ENCODE measurements around the gene CARNS1.

Gene CARNS1

GRCh38 chr11:67448220-67448609 is 32.7 kb downstream of the CARNS1 start:
- Mint-ChIP-seq H3K36me3 (no peaks in the 10 kb centered on the region), H3K4me3 (peak overlapping the region; percentile 10), H3K27me3 (no peaks in the 10 kb centered on the region), H3K9me3 (no peaks in the 10 kb centered on the region), H3K27ac (peak overlapping the region; percentile 97), H3K4me1 (peaks cover 78% of the 10 kb centered on the region)
- ATAC-seq, result no peak

GRCh38 chr11:67449116-67449844 is 33.8 kb downstream of the CARNS1 start:
- Mint-ChIP-seq H3K27ac (peak overlapping the region; percentile 26), H3K27me3 (no peaks in the 10 kb centered on the region), H3K4me3 (peak overlapping the region; percentile 3), H3K4me1 (peaks cover 74% of the 10 kb centered on the region), H3K36me3 (no peaks in the 10 kb centered on the region), H3K9me3 (no peaks in the 10 kb centered on the region)
- ATAC-seq, result no peak

DNA sequence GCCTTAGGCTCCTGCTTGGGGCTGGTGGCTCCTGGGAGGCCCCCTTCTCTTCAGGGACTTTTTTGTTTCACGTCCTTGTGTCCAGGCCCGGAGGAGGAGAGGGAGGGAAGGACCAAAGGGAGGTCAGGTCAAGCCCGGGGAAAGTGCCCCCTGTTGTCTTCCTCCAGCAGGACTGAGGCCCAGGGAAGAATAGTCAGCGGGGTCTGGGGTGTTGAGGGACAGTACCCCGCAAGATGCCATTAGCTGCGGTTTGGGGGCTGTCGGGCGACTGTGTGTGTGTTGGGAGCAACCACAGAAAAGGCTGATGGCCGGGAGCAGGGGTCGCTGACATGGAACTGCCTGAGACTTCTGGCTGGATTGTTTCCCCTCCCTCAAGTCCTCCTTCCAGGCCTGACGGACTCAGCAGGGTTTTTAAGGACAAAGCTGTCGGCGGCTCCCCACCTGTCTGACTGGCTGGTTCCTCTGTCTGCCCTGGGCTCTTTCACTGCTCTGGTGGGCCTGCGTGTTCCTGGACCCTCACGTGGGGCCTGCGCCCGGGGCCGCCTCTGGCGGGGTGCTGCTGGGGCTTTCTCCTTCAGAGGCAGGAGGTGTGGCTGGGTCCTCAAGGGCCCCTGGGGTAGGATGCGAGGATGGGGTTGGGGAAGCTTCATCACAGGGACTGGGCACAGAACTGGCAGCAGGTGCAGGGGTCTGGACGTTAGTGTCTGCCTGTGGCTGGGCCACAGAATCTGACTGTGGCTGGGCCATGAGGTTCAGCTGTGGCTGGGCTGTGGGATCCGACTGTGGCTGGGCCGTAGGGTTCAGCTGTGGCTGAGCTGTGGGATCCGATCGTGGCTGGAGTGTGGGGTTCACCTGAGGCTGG is 35.5 kb downstream of the CARNS1 start:
- ATAC-seq, result no peak
- H3K36me3 Mint-ChIP-seq, result no peaks in the 10 kb centered on the region
- peak overlapping the region; percentile 80 for H3K27ac Mint-ChIP-seq
- peaks cover 67% of the 10 kb centered on the region for H3K4me1 Mint-ChIP-seq
- H3K4me3 Mint-ChIP-seq, result no peak overlapping the region
- no peaks in the 10 kb centered on the region for H3K27me3 Mint-ChIP-seq
- H3K9me3 Mint-ChIP-seq, result no peaks in the 10 kb centered on the region

DNA sequence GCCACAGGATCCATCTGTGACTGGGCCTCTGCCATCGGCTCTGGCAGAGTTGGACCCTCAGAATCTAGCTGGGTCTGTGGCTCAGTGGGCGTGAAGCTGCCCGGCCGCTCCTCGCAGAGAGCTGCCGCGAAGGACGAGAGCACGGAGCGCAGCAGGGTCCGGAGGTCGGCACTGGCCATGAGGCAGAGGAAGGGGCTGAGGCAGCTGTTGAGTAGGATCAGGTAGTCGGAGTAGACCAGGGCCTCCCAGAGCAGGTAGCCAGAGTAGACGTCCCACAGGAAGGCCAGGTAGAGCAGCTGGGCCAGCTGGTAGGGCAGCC is 36.1 kb downstream of the CARNS1 start:
- Mint-ChIP-seq H3K27me3 (no peaks in the 10 kb centered on the region), H3K4me1 (peaks cover 64% of the 10 kb centered on the region), H3K27ac (peak overlapping the region; percentile 80), H3K36me3 (no peaks in the 10 kb centered on the region), H3K4me3 (no peak overlapping the region), H3K9me3 (no peaks in the 10 kb centered on the region)
- ATAC-seq, result no peak

- Mint-ChIP-seq H3K4me1 (peaks cover 64% of the 10 kb centered on the region), H3K27ac (peak within 1 kb of the TSS; percentile 80), H3K36me3 (no peaks in the 10 kb centered on the region), H3K4me3 (no peak within 1 kb of the TSS), H3K9me3 (no peaks in the 10 kb centered on the region), H3K27me3 (no peaks in the 10 kb centered on the region)
- ATAC-seq, result no peak
Measured at GRCh38 chr11:67452141-67452952, 36.9 kb downstream of the CARNS1 start, which contains the start of gene GPR152. Gene GPR152 (minus strand): TSS chr11:67452729. CDS start chr11:67452724, 5 bp downstream.

DNA sequence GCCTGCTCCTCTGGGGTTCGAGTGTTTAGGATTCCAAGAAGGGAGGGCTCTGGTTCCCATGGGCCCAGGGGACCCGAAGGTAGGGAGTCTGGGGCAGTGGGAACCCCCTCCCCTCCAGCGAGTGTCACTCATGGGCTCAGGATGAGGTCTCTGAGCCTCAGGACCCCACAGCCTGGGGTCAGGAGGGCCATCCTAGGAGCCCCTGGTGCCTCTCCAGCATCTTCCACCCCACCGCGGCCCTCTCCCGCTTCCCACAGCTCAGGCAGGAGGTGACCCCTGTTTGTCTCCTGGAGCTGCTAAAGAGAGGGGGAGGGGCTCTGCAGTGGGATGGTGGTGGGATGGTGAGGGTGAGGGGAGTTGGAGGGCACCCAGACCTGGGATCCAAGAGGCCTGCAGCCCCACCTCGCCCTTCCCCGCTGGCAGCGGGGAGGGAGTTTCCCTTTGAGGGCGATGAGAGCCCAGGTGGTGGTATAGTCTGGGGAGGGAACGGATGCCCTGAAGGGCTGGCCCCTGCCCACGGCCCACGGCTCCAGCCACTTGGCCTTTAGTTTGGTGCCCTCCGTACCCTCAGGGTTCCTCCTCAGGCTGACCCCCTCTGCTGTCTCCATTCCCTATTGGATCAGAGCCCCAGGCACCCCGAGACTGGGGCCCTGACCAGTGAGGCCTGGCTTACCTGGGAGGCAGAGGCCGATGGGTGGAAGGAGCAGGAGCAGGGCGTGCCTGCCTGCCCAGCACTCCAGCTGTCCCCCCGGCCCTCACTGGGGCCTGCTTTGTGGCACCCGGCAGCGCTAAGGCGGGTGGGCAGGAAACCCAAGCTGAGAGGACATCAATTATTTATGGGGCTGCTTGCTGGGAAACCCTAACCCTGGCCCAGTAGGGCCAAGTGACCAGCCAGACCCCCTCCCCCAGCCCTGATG is 38.6 kb downstream of the CARNS1 start:
- H3K36me3 Mint-ChIP-seq, result no peaks in the 10 kb centered on the region
- peaks cover 66% of the 10 kb centered on the region for H3K4me1 Mint-ChIP-seq
- H3K27me3 Mint-ChIP-seq, result no peaks in the 10 kb centered on the region
- ATAC-seq, result peak; percentile 22
- H3K9me3 Mint-ChIP-seq, result no peaks in the 10 kb centered on the region
- peak overlapping the region; percentile 62 for H3K27ac Mint-ChIP-seq
- no peak overlapping the region for H3K4me3 Mint-ChIP-seq

DNA sequence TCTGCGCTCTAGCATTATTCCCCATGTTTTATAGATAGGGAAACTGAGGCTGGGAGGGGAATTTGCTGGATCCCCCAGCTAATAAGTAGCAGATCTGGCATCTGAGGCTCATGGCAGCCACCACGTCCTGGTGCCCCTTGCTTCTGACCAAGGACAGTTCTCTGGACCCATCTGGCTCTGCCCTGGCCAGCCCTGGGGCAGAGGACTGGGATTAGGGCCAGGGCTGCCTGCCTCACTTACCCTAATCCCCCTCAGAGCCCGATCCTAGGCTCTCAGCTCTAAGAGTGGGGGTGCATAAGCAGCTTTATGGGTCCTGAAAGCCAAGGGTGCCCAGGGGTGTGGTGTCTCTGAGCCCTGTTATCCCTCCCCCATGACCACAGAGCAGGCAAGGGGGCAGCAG is 39.6 kb downstream of the CARNS1 start, which contains the start of gene CABP4:
Gene CABP4 (plus strand): TSS at position 301 of the 400 bp plus-strand sequence. CDS start 70 bp downstream, at position 371.
- H3K4me1 Mint-ChIP-seq, result peaks cover 66% of the 10 kb centered on the region
- no peaks in the 10 kb centered on the region for H3K27me3 Mint-ChIP-seq
- no peaks in the 10 kb centered on the region for H3K9me3 Mint-ChIP-seq
- no peak within 1 kb of the TSS for H3K4me3 Mint-ChIP-seq
- no peak for ATAC-seq
- H3K27ac Mint-ChIP-seq, result peak within 1 kb of the TSS; percentile 62
- H3K36me3 Mint-ChIP-seq, result no peaks in the 10 kb centered on the region

DNA sequence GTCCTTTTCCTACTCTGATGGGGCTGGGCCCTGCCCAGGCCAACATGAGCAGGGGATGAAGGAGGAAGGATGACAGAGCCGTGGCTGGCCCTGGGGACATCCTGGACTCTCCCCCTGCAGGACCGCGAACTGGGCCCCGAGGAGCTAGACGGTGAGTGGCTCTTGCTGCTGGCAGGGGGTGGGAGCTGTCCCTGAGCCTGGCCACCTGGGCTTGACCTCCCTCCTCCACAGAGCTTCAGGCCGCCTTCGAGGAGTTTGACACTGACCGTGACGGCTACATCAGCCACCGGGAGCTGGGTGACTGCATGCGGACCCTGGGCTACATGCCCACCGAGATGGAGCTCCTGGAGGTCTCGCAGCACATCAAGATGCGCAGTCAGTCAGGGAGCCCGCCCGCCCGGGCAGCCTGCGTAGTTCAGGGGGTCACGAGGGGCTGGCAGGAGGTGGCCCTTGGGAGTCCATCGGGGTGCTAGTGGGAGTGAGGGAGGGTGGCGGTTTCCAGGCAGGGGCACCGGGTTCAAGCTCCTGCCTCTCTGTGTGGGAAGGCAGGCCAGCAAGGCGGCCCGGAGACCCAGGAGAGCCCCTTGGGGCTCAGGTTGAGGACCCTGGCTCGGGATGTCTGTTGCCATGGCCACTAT is 40.7 kb downstream of the CARNS1 start:
- Mint-ChIP-seq H3K27ac (peak overlapping the region; percentile 91), H3K27me3 (no peaks in the 10 kb centered on the region), H3K4me3 (no peak overlapping the region), H3K9me3 (no peaks in the 10 kb centered on the region), H3K4me1 (peaks cover 67% of the 10 kb centered on the region), H3K36me3 (no peaks in the 10 kb centered on the region)
- ATAC-seq, result no peak

GRCh38 chr11:67457453-67457852 is 42.0 kb downstream of the CARNS1 start:
- ATAC-seq, result no peak
- H3K4me1 Mint-ChIP-seq, result peaks cover 59% of the 10 kb centered on the region
- no peak overlapping the region for H3K4me3 Mint-ChIP-seq
- H3K36me3 Mint-ChIP-seq, result no peaks in the 10 kb centered on the region
- H3K27ac Mint-ChIP-seq, result peak overlapping the region; percentile 91
- H3K27me3 Mint-ChIP-seq, result no peaks in the 10 kb centered on the region
- H3K9me3 Mint-ChIP-seq, result no peaks in the 10 kb centered on the region

DNA sequence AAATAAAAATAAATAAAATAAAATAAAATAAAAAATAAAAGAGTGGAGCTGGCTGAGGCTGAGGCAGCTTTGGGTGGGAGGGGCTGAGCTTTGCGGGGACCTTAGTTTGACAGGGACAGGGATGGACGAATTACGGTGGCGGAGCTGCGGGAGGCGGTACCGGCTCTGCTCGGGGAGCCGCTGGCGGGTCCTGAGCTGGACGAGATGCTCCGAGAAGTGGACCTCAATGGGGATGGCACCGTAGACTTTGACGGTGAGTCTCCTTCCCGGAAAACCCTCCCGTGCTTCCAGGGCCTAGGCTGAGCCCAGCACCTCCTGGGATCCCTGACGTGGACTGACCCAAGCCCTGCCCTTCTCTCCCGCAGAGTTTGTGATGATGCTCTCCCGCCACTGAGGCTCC is 42.8 kb downstream of the CARNS1 start:
- Mint-ChIP-seq H3K27ac (peak overlapping the region; percentile 91), H3K9me3 (no peaks in the 10 kb centered on the region), H3K4me3 (no peak overlapping the region), H3K36me3 (no peaks in the 10 kb centered on the region), H3K4me1 (peaks cover 65% of the 10 kb centered on the region), H3K27me3 (no peaks in the 10 kb centered on the region)
- ATAC-seq, result no peak

GRCh38 chr11:67463186-67463585 is 47.7 kb downstream of the CARNS1 start:
- H3K4me3 Mint-ChIP-seq, result no peak overlapping the region
- H3K9me3 Mint-ChIP-seq, result no peaks in the 10 kb centered on the region

DNA sequence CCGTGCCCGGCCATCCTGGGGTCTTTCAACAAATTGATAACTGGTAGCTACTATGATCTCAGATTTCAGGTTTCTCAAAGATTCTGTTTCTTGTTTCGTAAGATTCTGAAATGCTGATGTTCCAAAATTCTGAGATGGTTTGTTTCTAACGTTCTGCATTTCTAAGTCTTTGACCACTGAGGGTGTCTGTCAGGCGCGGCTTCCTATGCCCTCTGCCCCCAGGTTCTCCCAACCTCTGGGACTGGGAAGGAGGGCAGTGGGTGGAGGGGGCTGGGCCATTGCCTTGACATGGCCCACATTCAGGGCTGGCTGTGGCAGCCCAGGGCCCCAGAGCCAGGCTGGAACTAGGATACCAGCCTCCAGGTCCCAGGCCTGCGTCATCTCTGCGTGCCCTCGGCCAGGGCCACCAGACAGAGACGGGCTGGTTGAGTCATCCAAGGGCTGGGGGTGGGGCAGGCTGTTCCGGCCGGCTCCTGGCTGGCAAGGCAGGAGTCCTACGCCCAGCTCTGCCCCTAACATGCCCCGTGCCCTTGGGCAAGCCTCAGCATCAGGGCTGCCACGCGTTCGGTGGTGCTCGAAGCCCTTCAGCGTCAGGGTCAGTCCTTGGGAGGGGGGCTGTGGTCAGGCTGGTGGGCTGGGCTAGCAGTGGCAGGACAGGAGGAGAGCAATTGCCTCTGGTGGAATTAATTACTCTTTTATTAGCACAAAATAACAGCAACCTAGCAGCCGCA is 48.4 kb downstream of the CARNS1 start:
- H3K27ac Mint-ChIP-seq, result peak overlapping the region; percentile 90
- peaks cover 7% of the 10 kb centered on the region for H3K36me3 Mint-ChIP-seq

More at GRCh38 chr11:67463186-67463585, 47.7 kb downstream of the CARNS1 start:
- no peak overlapping the region for H3K27ac Mint-ChIP-seq
- peaks cover 81% of the 10 kb centered on the region for H3K4me1 Mint-ChIP-seq
- no peaks in the 10 kb centered on the region for H3K27me3 Mint-ChIP-seq
- no peak for ATAC-seq
- peaks cover 7% of the 10 kb centered on the region for H3K36me3 Mint-ChIP-seq

GRCh38 chr11:67464411-67465188 is 49.1 kb downstream of the CARNS1 start:
- Mint-ChIP-seq H3K27me3 (no peaks in the 10 kb centered on the region), H3K36me3 (peaks cover 7% of the 10 kb centered on the region), H3K27ac (peak overlapping the region; percentile 90), H3K9me3 (no peaks in the 10 kb centered on the region), H3K4me3 (peak overlapping the region; percentile 88), H3K4me1 (peaks cover 76% of the 10 kb centered on the region)
- ATAC-seq, result peak; percentile 84

More for the DNA sequence above, 48.4 kb downstream of the CARNS1 start:
- peaks cover 79% of the 10 kb centered on the region for H3K4me1 Mint-ChIP-seq
- H3K27me3 Mint-ChIP-seq, result no peaks in the 10 kb centered on the region
- H3K9me3 Mint-ChIP-seq, result no peaks in the 10 kb centered on the region
- H3K4me3 Mint-ChIP-seq, result peak overlapping the region; percentile 88
- no peak for ATAC-seq

All from stimulated activated memory B cell treated with anti-CD40 and anti-IgM and Interleukin-4, amounts not matched to agents 10 μg/mL and 1 μg/mL and 100 μg/mL, for 72 hours (primary cell).